HEK293 (cell line): ENCODE results near the gene LRRN2.

Experiments used
- FEZF1 ChIP-seq: fragments of 450-650 bp; formaldehyde crosslinking; IDR thresholded peaks from 2 replicates; pipeline ENCODE4 v1.5.1; 2016; ENCODE audit warnings: missing biosample characterization, missing genetic modification characterization
- KLF7 ChIP-seq: fragments of 450-650 bp; formaldehyde crosslinking; IDR thresholded peaks from 2 replicates; pipeline ENCODE4 v1.5.1; 2016; ENCODE audit warnings: missing biosample characterization, missing genetic modification characterization, borderline replicate concordance
- MEIS1 ChIP-seq: sonication (generic); formaldehyde crosslinking; IDR thresholded peaks from 2 replicates; pipeline ENCODE4 v1.8.1; 2022; ENCODE audit warnings: missing genetic modification reagents, mild to moderate bottlenecking, borderline replicate concordance
- MZF1 ChIP-seq: fragments of 450-650 bp; formaldehyde crosslinking; IDR thresholded peaks from 2 replicates; pipeline ENCODE4 v1.5.1; 2017; ENCODE audit warnings: missing biosample characterization, missing genetic modification characterization, borderline replicate concordance
- OVOL3 ChIP-seq: fragments of 450-650 bp; formaldehyde crosslinking; IDR thresholded peaks from 2 replicates; pipeline ENCODE4 v1.5.1; 2016; ENCODE audit warnings: missing biosample characterization, missing genetic modification characterization
- REPIN1 ChIP-seq: fragments of 450-650 bp; formaldehyde crosslinking; IDR thresholded peaks from 2 replicates; pipeline ENCODE4 v1.5.1; 2017; ENCODE audit warnings: missing biosample characterization, missing genetic modification characterization, low read depth
- REST ChIP-seq: fragments of 450-650 bp; formaldehyde crosslinking; IDR thresholded peaks from 2 replicates; pipeline ENCODE4 v1.5.1; 2016; ENCODE audit warnings: missing biosample characterization, missing genetic modification characterization
- ZBTB26 ChIP-seq: fragments of 450-650 bp; formaldehyde crosslinking; optimal IDR thresholded peaks from 2 replicates; pipeline ENCODE3; 2016; ENCODE audit warnings: missing biosample characterization, mild to moderate bottlenecking, missing genetic modification characterization
- ZIC2 ChIP-seq: fragments of 450-650 bp; formaldehyde crosslinking; IDR thresholded peaks from 2 replicates; pipeline ENCODE4 v1.5.1; 2016; ENCODE audit warnings: missing biosample characterization, missing genetic modification characterization
- ZNF10 ChIP-seq: fragments of 450-650 bp; formaldehyde crosslinking; IDR thresholded peaks from 2 replicates; pipeline ENCODE4 v1.5.1; 2017; ENCODE audit warnings: missing biosample characterization, missing genetic modification characterization
- ZNF155 ChIP-seq: fragments of 450-650 bp; formaldehyde crosslinking; IDR thresholded peaks from 2 replicates; pipeline ENCODE4 v1.5.1; 2016; ENCODE audit warnings: missing biosample characterization, missing genetic modification characterization
- ZNF175 ChIP-seq: fragments of 450-650 bp; formaldehyde crosslinking; IDR thresholded peaks from 2 replicates; pipeline ENCODE4 v1.5.1; 2016; ENCODE audit warnings: missing biosample characterization, missing genetic modification characterization
- ZNF202 ChIP-seq: fragments of 450-650 bp; formaldehyde crosslinking; IDR thresholded peaks from 2 replicates; pipeline ENCODE4 v1.5.1; 2016; ENCODE audit warnings: missing biosample characterization, missing genetic modification characterization, borderline replicate concordance
- ZNF223 ChIP-seq: fragments of 450-650 bp; formaldehyde crosslinking; IDR thresholded peaks from 2 replicates; pipeline ENCODE4 v1.5.1; 2016; ENCODE audit warnings: missing biosample characterization, missing genetic modification characterization
- ZNF239 ChIP-seq: fragments of 450-650 bp; formaldehyde crosslinking; IDR thresholded peaks from 2 replicates; pipeline ENCODE4 v1.5.1; 2016; ENCODE audit warnings: missing biosample characterization, missing genetic modification characterization
- ZNF292 ChIP-seq: fragments of 450-650 bp; formaldehyde crosslinking; IDR thresholded peaks from 2 replicates; pipeline ENCODE4 v1.5.1; 2016; ENCODE audit warnings: low read depth, missing biosample characterization, missing genetic modification characterization, borderline replicate concordance
- ZNF311 ChIP-seq: fragments of 450-650 bp; formaldehyde crosslinking; IDR thresholded peaks from 2 replicates; pipeline ENCODE4 v1.5.1; 2017; ENCODE audit warnings: missing biosample characterization, missing genetic modification characterization, borderline replicate concordance
- ZNF335 ChIP-seq: fragments of 450-650 bp; formaldehyde crosslinking; conservative IDR thresholded peaks from 2 replicates; pipeline ENCODE4 v1.5.1; 2016; ENCODE audit warnings: missing biosample characterization, missing genetic modification characterization
- ZNF354C ChIP-seq: fragments of 450-650 bp; formaldehyde crosslinking; IDR thresholded peaks from 2 replicates; pipeline ENCODE4 v1.5.1; 2016; ENCODE audit warnings: missing biosample characterization, missing genetic modification characterization, low read depth, borderline replicate concordance
- ZNF366 ChIP-seq: fragments of 450-650 bp; formaldehyde crosslinking; conservative IDR thresholded peaks from 2 replicates; pipeline ENCODE4 v1.5.1; 2016; ENCODE audit warnings: missing biosample characterization, missing genetic modification characterization
- ZNF501 ChIP-seq: fragments of 450-650 bp; formaldehyde crosslinking; IDR thresholded peaks from 2 replicates; pipeline ENCODE4 v1.5.1; 2016; ENCODE audit warnings: missing biosample characterization, missing genetic modification characterization
- ZNF510 ChIP-seq: fragments of 450-650 bp; formaldehyde crosslinking; IDR thresholded peaks from 2 replicates; pipeline ENCODE4 v1.5.1; 2018; ENCODE audit warnings: mild to moderate bottlenecking, missing genetic modification characterization, missing biosample characterization; ENCODE audit not compliant: insufficient replicate concordance
- ZNF518A ChIP-seq: fragments of 450-650 bp; formaldehyde crosslinking; conservative IDR thresholded peaks from 2 replicates; pipeline ENCODE4 v1.5.1; 2016; ENCODE audit warnings: low read depth, missing biosample characterization, missing genetic modification characterization
- ZNF580 ChIP-seq: fragments of 450-650 bp; formaldehyde crosslinking; IDR thresholded peaks from 2 replicates; pipeline ENCODE4 v1.5.1; 2016; ENCODE audit warnings: missing biosample characterization, missing genetic modification characterization
- ZNF624 ChIP-seq: fragments of 450-650 bp; formaldehyde crosslinking; IDR thresholded peaks from 2 replicates; pipeline ENCODE4 v1.5.1; 2017; ENCODE audit warnings: missing biosample characterization, missing genetic modification characterization
- ZNF658 ChIP-seq: fragments of 450-650 bp; formaldehyde crosslinking; IDR thresholded peaks from 2 replicates; pipeline ENCODE4; 2016; ENCODE audit warnings: missing biosample characterization, missing genetic modification characterization
- ZNF704 ChIP-seq: fragments of 450-650 bp; formaldehyde crosslinking; IDR thresholded peaks from 2 replicates; pipeline ENCODE4 v1.5.1; 2016; ENCODE audit warnings: missing biosample characterization, missing genetic modification characterization
- ZNF707 ChIP-seq: fragments of 450-650 bp; formaldehyde crosslinking; IDR thresholded peaks from 2 replicates; pipeline ENCODE4 v1.5.1; 2016; ENCODE audit warnings: missing biosample characterization, missing genetic modification characterization
- ZNF76 ChIP-seq: fragments of 450-650 bp; formaldehyde crosslinking; IDR thresholded peaks from 2 replicates; pipeline ENCODE4; 2016; ENCODE audit warnings: low read depth, missing biosample characterization, missing genetic modification characterization, borderline replicate concordance

Gene LRRN2

GRCh38 chr1:204685236-204686006 lies at the start of gene LRRN2 (continued):
- TF ChIP-seq ZNF175 (tag by site-specific recombination) (no peak), KLF7 (peak; percentile 37; the same call in 1 of the 2 replicates), ZNF155 (tag by site-specific recombination) (no peak), ZNF335 (tag by site-specific recombination) (peak; percentile 91), ZNF202 (tag by site-specific recombination) (no peak), MZF1 (no peak), OVOL3 (tag by site-specific recombination) (no peak), ZIC2 (tag by site-specific recombination) (peak; percentile 14; the same call in 1 of the 2 replicates), ZNF704 (no peak), ZNF658 (no peak), ZNF518A (tag by site-specific recombination) (no peak), ZNF10 (no peak), ZNF510 (tag by site-specific recombination) (no peak), ZNF311 (tag by site-specific recombination) (no peak), ZNF76 (tag by site-specific recombination) (peak; percentile 54; the same call in 1 of the 2 replicates), ZBTB26 (tag by site-specific recombination) (peak; percentile 87), ZNF223 (tag by site-specific recombination) (no peak), ZNF366 (tag by site-specific recombination) (no peak), MEIS1 (CRISPR knock-in tag) (no peak), FEZF1 (no peak), ZNF624 (tag by site-specific recombination) (no peak), ZNF354C (tag by site-specific recombination) (no peak), ZNF501 (tag by site-specific recombination) (no peak), REST (0 out of 2 replicates have a peak, but pooled peaks have one; percentile 17), ZNF239 (tag by site-specific recombination) (no peak), ZNF580 (tag by site-specific recombination) (no peak), ZNF292 (tag by site-specific recombination) (no peak), ZNF707 (tag by site-specific recombination) (no peak), REPIN1 (tag by site-specific recombination) (no peak)
